ENCODE measurements around the gene TMEM131L.
"Not testable (repeated sequence)": the region's sequence is repeated elsewhere in the genome, so short reads cannot be mapped to it uniquely, and the experiment has no call there.

TMEM131L gene

DNA sequence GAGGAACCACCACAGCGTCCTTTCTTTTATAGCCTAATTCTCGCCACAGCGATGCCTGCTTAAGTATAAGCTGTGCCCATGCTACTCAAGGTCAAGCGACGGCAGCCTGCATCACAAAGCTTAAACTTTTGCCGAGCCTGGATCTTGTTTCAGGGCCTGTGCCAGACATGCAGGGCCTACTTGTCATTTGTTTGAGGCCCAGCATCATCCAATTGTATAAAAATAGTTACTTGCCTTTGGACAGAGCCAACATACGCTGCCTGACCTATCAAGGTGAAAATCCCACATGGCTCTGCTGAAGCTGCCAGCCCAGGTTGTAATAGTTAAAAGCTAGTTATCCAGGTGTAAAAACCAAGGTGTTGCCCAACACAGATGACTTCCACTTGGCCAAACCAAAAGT lies 107.1 kb downstream of the TMEM131L start:
- no peak for DNase-seq (ENCODE audit: low read depth)

- peak; percentile 47 for DNase-seq (ENCODE audit: low read depth)
Measured at GRCh38 chr4:153573881-153574802, 108.0 kb downstream of the TMEM131L start.

DNA sequence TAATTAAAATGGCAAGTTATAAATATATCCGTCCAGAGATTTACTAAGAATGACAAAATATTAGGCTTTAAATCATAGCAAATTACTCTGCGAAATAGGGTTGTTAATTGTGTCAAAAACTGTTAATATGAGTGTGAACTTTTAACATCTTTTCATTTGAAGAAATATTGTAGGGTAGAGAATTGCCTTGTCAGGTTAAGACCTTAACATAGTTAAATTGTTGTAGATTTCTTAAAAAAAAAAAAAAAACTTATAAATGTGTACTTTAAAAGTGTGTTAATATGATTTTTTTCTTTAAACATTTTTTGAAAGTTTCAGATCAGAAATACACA lies 110.2 kb downstream of the TMEM131L start:
- DNase-seq (ENCODE audit: low read depth) = no peak

DNA sequence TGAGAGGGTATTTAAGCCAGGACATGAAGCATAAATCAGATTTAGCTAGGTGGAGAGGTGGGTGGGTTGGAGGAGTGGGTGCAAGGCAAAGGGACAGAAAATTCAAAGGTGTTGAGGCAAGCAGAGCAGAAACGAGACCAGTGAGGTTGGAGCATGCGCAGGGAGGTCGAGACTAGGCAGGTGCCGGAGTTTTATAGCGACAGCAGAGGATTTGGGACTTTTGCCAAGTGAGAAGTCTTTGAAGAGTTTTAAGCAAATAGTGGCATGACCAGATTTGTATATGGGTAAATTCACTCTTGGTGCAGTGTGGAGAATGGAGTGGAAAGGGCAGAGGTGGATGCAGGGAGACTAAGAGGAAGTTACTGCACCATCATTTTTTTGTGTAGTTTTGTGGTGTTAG lies 110.9 kb downstream of the TMEM131L start:
- no peak for DNase-seq (ENCODE audit: low read depth)

- no peak for DNase-seq (ENCODE audit: low read depth)
Measured at GRCh38 chr4:153579410-153579809, 113.2 kb downstream of the TMEM131L start.

GRCh38 chr4:153579872-153580271 lies 113.7 kb downstream of the TMEM131L start:
- no peak for DNase-seq (ENCODE audit: low read depth)

- DNase-seq (ENCODE audit: low read depth) = no peak
Measured at GRCh38 chr4:153582954-153583702, 117.0 kb downstream of the TMEM131L start.

GRCh38 chr4:153585026-153585425 lies 118.9 kb downstream of the TMEM131L start:
- no peak for DNase-seq (ENCODE audit: low read depth)

- no peak for DNase-seq (ENCODE audit: low read depth)
Measured at GRCh38 chr4:153589703-153590595, 123.8 kb downstream of the TMEM131L start.

DNA sequence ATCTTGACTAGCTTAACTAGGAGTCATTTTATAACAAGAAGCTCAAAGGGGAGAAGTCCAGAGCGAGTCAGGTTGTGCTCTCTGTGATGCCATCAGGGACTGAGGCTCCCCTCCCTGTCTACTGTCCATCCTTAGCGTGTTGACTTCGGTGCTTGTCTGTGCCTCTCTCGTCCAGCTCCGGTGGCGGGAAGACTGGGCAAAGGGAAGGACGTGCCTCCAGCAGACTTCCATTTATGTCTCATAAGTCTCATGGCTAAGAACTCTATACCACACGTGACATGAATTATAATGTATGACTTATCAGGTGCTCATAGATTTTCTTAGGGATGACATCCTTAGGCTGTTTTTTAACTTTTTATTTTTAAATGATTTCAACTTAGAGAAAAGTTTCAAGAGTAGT lies 125.3 kb downstream of the TMEM131L start:
- DNase-seq (ENCODE audit: low read depth) = no peak

GRCh38 chr4:153592064-153592463 lies 125.9 kb downstream of the TMEM131L start:
- no peak for DNase-seq (ENCODE audit: low read depth)

DNA sequence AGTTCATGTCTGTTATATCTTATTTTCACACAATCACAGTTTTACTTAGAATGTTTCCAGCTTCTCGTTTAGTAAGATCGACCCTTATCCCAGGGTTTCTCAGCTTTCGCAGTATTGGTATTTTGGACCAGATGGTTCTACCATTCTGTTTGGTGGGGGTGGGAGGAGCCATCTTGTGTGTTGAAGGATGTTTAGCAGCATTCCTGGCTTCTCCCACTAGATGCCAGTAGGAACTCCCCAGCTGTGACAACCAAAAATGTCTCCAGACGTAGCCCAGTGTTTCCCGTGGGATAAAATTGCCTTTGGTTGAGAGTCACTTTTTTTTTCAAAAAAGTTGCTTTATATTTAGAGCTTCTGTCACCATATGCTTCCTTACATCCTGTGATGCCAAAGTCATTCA lies 127.0 kb downstream of the TMEM131L start:
- DNase-seq (ENCODE audit: low read depth) = no peak

GRCh38 chr4:153594210-153594609 lies 128.1 kb downstream of the TMEM131L start:
- DNase-seq (ENCODE audit: low read depth) = no peak

GRCh38 chr4:153595894-153596601 lies 129.9 kb downstream of the TMEM131L start:
- no peak for DNase-seq (ENCODE audit: low read depth)

DNA sequence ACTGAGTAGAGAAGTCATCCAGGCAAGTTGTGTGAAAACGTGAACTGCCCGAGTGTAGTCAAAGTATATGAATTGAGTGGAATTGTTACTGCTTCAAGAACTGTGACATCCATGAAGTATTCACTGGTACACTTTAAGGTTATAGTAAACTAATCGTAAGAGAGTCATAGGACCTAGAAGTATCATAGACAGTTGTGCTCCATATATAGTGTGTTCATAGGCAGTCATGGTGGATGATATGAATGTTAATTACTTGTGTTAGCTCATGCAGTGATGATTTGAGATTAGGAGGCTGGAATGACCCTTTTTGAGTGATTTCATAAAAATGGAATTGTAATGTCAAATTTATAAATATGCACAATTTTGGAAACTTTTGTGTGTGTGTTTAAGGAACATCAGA lies 136.6 kb downstream of the TMEM131L start:
- DNase-seq (ENCODE audit: low read depth) = no peak

DNA sequence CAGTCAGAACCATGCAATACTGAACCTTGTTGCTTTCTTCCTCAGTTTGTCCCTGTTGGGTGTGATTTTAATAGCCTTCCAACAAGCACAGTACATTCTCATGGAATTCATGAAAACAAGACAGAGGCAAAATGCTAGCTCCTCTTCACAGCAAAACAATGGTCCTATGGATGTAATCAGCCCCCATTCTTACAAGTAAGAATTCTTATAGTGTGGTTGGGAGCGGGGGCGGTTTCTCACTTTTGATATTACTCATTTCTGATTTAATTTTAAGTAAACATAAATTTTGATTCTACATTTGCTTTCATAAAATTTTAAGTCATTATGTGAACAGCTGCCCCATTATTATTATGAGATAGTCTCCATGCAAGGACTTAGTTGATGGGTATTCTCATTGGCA lies 137.1 kb downstream of the TMEM131L start:
- DNase-seq (ENCODE audit: low read depth) = peak; percentile 10

- no peak for DNase-seq (ENCODE audit: low read depth)
Measured at GRCh38 chr4:153603835-153604234, 137.7 kb downstream of the TMEM131L start.

GRCh38 chr4:153609070-153609469 lies 142.9 kb downstream of the TMEM131L start:
- DNase-seq (ENCODE audit: low read depth) = not testable (repeated sequence)

DNA sequence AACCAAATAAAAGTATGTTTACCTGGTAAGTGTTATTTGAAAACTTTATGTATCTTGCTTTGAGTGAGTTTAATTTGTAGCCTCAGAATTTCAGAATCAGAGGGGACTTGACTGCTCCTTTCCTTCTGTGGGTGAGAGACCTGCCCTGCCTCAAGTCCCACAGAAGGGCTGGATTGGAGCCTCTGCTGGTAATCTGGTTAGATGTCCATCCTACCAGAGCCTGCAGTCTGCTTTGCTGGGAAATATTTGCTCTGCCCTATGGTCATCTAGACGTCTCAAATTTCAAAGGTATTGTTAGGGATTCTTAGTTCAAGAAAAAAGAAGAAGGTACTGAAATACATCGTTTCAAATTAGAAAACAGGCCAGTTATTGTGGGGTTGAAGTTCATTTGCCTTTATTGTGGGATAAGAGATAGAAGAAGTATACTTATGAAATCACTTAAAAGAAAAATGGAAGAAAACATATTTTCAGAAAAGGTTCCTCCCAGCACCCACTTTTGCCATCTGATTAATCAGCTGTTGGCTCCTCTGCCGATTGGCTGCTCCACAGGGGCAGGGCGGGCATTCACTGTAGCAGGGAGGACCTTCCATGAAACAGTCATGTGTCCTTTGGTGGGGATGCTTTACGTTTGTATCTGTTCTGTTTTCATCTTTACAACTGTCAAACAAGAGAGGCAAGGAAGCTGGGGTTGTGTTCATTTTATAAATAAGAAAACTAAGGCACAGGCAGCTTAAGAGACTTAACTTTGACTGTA lies 144.6 kb downstream of the TMEM131L start:
- DNase-seq (ENCODE audit: low read depth) = no peak

- DNase-seq (ENCODE audit: low read depth) = no peak
Measured at GRCh38 chr4:153611679-153612078, 145.5 kb downstream of the TMEM131L start.

DNA sequence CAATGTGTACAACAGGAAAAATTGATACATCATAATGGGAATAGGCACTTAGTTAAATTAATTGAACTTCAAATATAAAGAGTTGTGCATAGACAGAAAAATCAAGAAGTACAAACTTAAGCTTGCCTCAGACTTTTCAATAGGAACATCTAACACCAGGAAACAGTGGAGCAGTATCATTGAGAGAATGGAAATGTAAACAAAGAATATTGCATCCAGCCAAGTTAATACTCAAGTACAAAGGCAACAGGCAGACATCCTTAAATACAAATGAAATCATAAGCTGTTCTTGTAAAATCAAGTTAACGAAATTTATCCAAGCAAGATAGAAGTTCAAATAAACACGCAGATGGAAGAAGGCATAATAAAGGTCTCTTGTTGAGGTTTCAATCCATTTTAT lies 146.7 kb downstream of the TMEM131L start:
- no peak for DNase-seq (ENCODE audit: low read depth)
